DND-41 (cell line): Measurements from ENCODE around the gene IFNA13.

Experiments used
- ATAC-seq: fragments of 200-7000 bp; cut with Tn5 transposase; 3 replicates; pipeline ENCODE4 v1.9.1; 2021; ENCODE audit warnings: low read depth; ENCODE audit not compliant: insufficient read depth
- DNase-seq: peaks from one replicate; pipeline ENCODE4 v3.0.0-alpha.2; 2020
- H2AFZ ChIP-seq: 2 replicates; pipeline ENCODE4 v1.6.0; 2012; ENCODE audit warnings: low read depth, low read length
- H3K27ac ChIP-seq: 2 replicates; pipeline ENCODE4 v1.5.1; 2012; ENCODE audit warnings: low read length, inconsistent platforms
- H3K27me3 ChIP-seq: fragments of 200-600 bp; sonication (generic); 2 replicates; pipeline ENCODE4 v1.6.0; 2012; ENCODE audit warnings: low read length, mild to moderate bottlenecking, inconsistent platforms; ENCODE audit not compliant: insufficient read depth, poor library complexity
- H3K36me3 ChIP-seq: 2 replicates; pipeline ENCODE4 v1.5.1; 2012; ENCODE audit warnings: low read length, inconsistent platforms; ENCODE audit not compliant: insufficient read depth
- H3K4me1 ChIP-seq: 2 replicates; pipeline ENCODE4 v1.5.1; 2012; ENCODE audit warnings: mild to moderate bottlenecking, low read length; ENCODE audit not compliant: insufficient read depth
- H3K4me2 ChIP-seq: 2 replicates; pipeline ENCODE4 v1.6.0; 2012; ENCODE audit warnings: mild to moderate bottlenecking, moderate library complexity, low read length, inconsistent platforms; ENCODE audit not compliant: insufficient read depth
- H3K4me3 ChIP-seq, 2 experiments: fragments of 200-600 bp in 1 of 2; shearing (Covaris generic) in 1 of 2; 2 replicates each; pipeline ENCODE4 v1.5.1; 2012 to 2016; ENCODE audit warnings: inconsistent platforms in 2 of 2, low read length in 2 of 2, mild to moderate bottlenecking in 2 of 2, low read depth in 1 of 2, moderate library complexity in 1 of 2
- H3K79me2 ChIP-seq: 2 replicates; pipeline ENCODE4 v1.6.0; 2012; ENCODE audit warnings: low read length, inconsistent platforms; ENCODE audit not compliant: insufficient read depth
- H3K9ac ChIP-seq: 2 replicates; pipeline ENCODE4 v1.6.0; 2012; ENCODE audit warnings: low read depth, mild to moderate bottlenecking, inconsistent platforms, low read length, moderate library complexity
- H3K9me3 ChIP-seq: 2 replicates; pipeline ENCODE4 v1.5.1; 2012; ENCODE audit warnings: low read length, moderate library complexity, mild to moderate bottlenecking, inconsistent platforms; ENCODE audit not compliant: insufficient read depth, severe bottlenecking
- H4K20me1 ChIP-seq: 2 replicates; pipeline ENCODE4 v1.6.0; 2012; ENCODE audit warnings: low read length; ENCODE audit not compliant: insufficient read depth
- CTCF ChIP-seq: IDR thresholded peaks from 2 replicates; pipeline ENCODE4 v1.5.1; 2012; ENCODE audit warnings: borderline replicate concordance, low read length, moderate library complexity, mild to moderate bottlenecking; ENCODE audit not compliant: poor library complexity, severe bottlenecking; ENCODE audit errors: extremely low read depth
- EZH2 ChIP-seq: IDR thresholded peaks from 3 replicates; pipeline ENCODE4 v1.6.1; 2012; ENCODE audit warnings: borderline replicate concordance, low read depth, mild to moderate bottlenecking, moderate library complexity, low read length, inconsistent platforms; ENCODE audit not compliant: severe bottlenecking

The IFNA13 gene

DNA sequence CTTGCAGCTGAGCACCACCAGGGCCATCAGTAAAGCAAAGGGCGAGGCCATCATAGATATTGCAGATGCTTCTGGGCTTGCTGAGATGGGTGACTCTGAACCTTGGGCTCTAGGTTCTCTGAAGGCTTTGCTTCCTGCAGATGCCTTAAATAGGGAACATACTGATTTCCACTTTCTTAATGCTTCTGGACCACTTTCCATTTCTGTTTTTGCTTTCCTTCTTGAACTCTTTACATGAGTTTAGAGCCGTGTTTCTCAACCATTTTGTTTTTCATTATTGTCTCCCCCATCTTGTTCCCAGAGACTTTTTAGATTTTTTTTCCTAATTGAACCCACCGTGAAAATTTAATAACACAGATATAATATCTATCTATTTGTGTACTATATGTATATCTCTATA is at the start of gene IFNA13:
IFNA13 (minus strand) TSS at position 101 of the 400 bp plus-strand sequence; CDS start at position 54, 47 bp downstream.
- no peaks in the 10 kb centered on the region for H3K4me1 ChIP-seq
- no peak within 1 kb of the TSS for H3K4me3 ChIP-seq
- TF ChIP-seq EZH2 = no peak
- no peak for TF ChIP-seq CTCF
- DNase-seq (no peak), ATAC-seq (no peak)
- H3K4me2 ChIP-seq = no peak within 1 kb of the TSS
- peaks cover 6% of the 10 kb centered on the region for H3K27me3 ChIP-seq
- no peaks in the 10 kb centered on the region for H3K9me3 ChIP-seq
- no peak within 1 kb of the TSS for H3K9ac ChIP-seq
- no peak within 1 kb of the TSS for H3K27ac ChIP-seq
- no peaks in the 10 kb centered on the region for H3K79me2 ChIP-seq
- no peaks in the 10 kb centered on the region for H4K20me1 ChIP-seq
- H3K36me3 ChIP-seq = no peaks in the 10 kb centered on the region
- no peak within 1 kb of the TSS for H2AFZ ChIP-seq

GRCh38 chr9:21415493-21416267 is 47.8 kb upstream of the IFNA13 start:
- ATAC-seq = no peak
- DNase-seq = no peak
- Histone ChIP-seq H3K9ac (no peak overlapping the region), H3K36me3 (no peaks in the 10 kb centered on the region), H3K79me2 (no peaks in the 10 kb centered on the region), H3K4me2 (no peak overlapping the region), H3K27ac (no peak overlapping the region), H3K4me3 (no peak overlapping the region), H3K9me3 (no peaks in the 10 kb centered on the region), H3K4me1 (no peaks in the 10 kb centered on the region), H3K27me3 (peaks cover 7% of the 10 kb centered on the region), H2AFZ (no peak overlapping the region), H4K20me1 (no peaks in the 10 kb centered on the region)
- TF ChIP-seq CTCF = no peak
- no peak for TF ChIP-seq EZH2

- no peaks in the 10 kb centered on the region for H3K36me3 ChIP-seq
- no peak for ATAC-seq
- no peaks in the 10 kb centered on the region for H3K79me2 ChIP-seq
- H3K4me2 ChIP-seq = no peak overlapping the region
- peaks cover 11% of the 10 kb centered on the region for H3K27me3 ChIP-seq
- TF ChIP-seq EZH2 (no peak), CTCF (no peak)
- H3K4me3 ChIP-seq = no peak overlapping the region
- no peak for DNase-seq
- no peak overlapping the region for H2AFZ ChIP-seq
- H4K20me1 ChIP-seq = no peaks in the 10 kb centered on the region
- no peak overlapping the region for H3K9ac ChIP-seq
- H3K4me1 ChIP-seq = no peaks in the 10 kb centered on the region
- no peaks in the 10 kb centered on the region for H3K9me3 ChIP-seq
- H3K27ac ChIP-seq = no peak overlapping the region
These were observed 46.5 kb upstream of the IFNA13 start for GRCh38 chr9:21414220-21414940.
